Chondrocyte (in vitro differentiated cells): ENCODE results near the gene CAPRIN1. TPM values are rescaled to one million over a fixed set of nuclear protein-coding genes. Genes with fewer than 3 reads are reported as not detected.
"Not testable (repeated sequence)": the region's sequence is repeated elsewhere in the genome, so short reads cannot be mapped to it uniquely, and the experiment has no call there.

Experiments
- DNase-seq: peaks from one replicate; pipeline ENCODE4 v3.0.0; 2021; ENCODE audit warnings: mixed read lengths, low spot score
- H3K27ac Mint-ChIP-seq: one replicate; pipeline ENCODE4 v1.8.0; 2021; ENCODE audit warnings: mild to moderate bottlenecking, moderate library complexity, mixed read lengths; ENCODE audit not compliant: unreplicated experiment
- H3K27me3 Mint-ChIP-seq: 2 replicates; pipeline ENCODE4 v1.8.0; 2021; ENCODE audit warnings: low read depth, mixed read lengths
- H3K36me3 Mint-ChIP-seq: 2 replicates; pipeline ENCODE4 v1.8.0; 2021; ENCODE audit warnings: low read depth, mixed read lengths
- H3K4me1 Mint-ChIP-seq: 2 replicates; pipeline ENCODE4 v1.8.0; 2021; ENCODE audit warnings: low read depth, mild to moderate bottlenecking, mixed read lengths
- H3K4me3 Mint-ChIP-seq: one replicate; pipeline ENCODE4 v1.8.0; 2021; ENCODE audit warnings: mild to moderate bottlenecking, moderate library complexity, mixed read lengths; ENCODE audit not compliant: unreplicated experiment
- H3K9me3 Mint-ChIP-seq: 2 replicates; pipeline ENCODE4 v1.8.0; 2021; ENCODE audit warnings: low read depth, mixed read lengths
- total RNA-seq: library from RNA; stranded (reverse); gene quantifications from 3 replicates; pipeline ENCODE4 v1.2.1, GENCODE V29; 2021
- TF ChIP-seq, protein P1 (sequence below): fragments of 200-600 bp; sonication (generic); IDR thresholded peaks from 2 replicates; pipeline ENCODE4 v1.5.0; 2021; ENCODE audit warnings: antibody characterized with exemption, mild to moderate bottlenecking, moderate library complexity

The CAPRIN1 gene
- total RNA-seq, 1 donor from 2014 or later, result 197 TPM

DNA sequence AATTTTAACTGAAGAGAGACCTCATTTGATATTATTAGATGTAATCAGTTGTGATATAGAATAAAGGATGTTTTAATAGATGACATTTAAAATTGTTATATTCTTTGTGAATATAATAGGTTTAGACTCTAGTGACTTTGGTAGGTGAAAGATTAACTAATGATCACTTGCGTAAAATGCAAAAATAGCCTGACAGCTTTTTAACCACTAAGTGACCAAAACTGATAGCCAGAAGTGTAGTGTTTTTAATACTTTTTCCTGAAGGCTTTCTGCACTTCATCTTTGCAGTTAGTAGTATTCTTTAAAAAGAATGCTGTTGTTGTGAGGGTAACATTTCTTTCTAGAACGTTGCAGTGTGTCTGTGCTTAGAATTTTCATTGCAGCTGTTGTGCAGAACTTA, 5.1 kb downstream of the CAPRIN1 start:
- no peak overlapping the region for H3K27ac Mint-ChIP-seq
- TF ChIP-seq, protein P1, sequence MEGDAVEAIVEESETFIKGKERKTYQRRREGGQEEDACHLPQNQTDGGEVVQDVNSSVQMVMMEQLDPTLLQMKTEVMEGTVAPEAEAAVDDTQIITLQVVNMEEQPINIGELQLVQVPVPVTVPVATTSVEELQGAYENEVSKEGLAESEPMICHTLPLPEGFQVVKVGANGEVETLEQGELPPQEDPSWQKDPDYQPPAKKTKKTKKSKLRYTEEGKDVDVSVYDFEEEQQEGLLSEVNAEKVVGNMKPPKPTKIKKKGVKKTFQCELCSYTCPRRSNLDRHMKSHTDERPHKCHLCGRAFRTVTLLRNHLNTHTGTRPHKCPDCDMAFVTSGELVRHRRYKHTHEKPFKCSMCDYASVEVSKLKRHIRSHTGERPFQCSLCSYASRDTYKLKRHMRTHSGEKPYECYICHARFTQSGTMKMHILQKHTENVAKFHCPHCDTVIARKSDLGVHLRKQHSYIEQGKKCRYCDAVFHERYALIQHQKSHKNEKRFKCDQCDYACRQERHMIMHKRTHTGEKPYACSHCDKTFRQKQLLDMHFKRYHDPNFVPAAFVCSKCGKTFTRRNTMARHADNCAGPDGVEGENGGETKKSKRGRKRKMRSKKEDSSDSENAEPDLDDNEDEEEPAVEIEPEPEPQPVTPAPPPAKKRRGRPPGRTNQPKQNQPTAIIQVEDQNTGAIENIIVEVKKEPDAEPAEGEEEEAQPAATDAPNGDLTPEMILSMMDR, result no peak
- H3K36me3 Mint-ChIP-seq, result peaks cover 11% of the 10 kb centered on the region
- peaks cover 55% of the 10 kb centered on the region for H3K4me1 Mint-ChIP-seq
- H3K9me3 Mint-ChIP-seq, result no peaks in the 10 kb centered on the region
- H3K27me3 Mint-ChIP-seq, result no peaks in the 10 kb centered on the region
- H3K4me3 Mint-ChIP-seq, result no peak overlapping the region
- no peak for DNase-seq

DNA sequence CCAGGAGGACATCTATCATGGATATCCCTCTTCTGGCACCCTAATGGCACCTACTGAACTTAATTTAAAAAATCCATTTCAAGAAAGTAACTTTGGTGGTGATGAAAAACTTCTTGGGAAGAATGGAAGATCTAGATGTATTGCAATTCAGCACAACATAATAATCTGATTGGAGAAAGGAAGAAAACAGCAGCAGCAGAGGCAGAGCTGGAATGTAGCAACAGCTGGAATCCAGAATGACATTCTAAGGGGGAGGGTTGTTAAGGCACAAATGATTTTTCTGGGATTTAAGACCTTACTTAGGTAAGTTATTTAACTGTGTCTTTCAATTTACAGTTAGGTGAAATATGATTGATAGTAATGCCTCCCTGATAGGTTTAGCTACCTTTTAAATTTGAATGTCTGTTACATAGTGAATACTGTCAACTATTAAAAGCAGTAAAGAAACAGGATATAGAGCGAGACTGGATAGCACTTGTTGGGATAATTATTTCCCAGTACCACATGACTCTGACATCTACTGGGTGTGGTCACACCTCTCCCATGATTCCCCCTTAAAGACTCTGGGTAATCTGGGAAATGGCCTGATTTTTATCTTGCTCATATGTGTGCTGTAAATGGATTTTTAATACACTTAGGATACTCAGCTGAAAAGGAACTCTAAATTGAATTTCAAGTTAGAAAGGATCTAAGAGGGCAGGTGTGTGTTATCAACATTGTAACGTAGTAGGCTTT, 11.7 kb downstream of the CAPRIN1 start:
- Mint-ChIP-seq H3K27me3 (no peaks in the 10 kb centered on the region), H3K36me3 (peaks cover 13% of the 10 kb centered on the region), H3K27ac (peak overlapping the region; percentile 33), H3K4me3 (no peak overlapping the region), H3K9me3 (no peaks in the 10 kb centered on the region), H3K4me1 (peaks cover 53% of the 10 kb centered on the region)
- no peak for DNase-seq
- TF ChIP-seq, protein P1, result no peak

DNA sequence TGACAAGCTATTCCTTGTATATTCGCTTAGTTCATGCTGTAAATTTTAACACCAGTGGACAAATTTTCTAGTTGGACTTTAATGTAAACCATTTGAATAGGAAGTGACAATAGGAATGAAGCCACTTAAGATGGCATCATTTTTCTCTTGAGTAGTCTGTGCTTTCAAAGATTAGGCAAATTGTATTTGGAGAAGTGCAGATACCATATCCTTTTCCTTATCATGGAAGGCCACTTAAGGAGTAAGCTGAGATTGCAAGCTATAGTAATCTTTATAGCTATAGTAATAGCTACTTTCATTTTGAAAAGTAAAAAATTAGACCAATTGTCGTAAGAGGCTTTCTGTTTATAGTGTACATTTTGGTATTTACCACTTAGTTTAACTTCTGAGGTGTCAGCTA, 12.8 kb downstream of the CAPRIN1 start:
- H3K27me3 Mint-ChIP-seq, result no peaks in the 10 kb centered on the region
- H3K4me3 Mint-ChIP-seq, result no peak overlapping the region
- peak overlapping the region; percentile 43 for H3K27ac Mint-ChIP-seq
- peaks cover 11% of the 10 kb centered on the region for H3K36me3 Mint-ChIP-seq
- DNase-seq, result no peak
- H3K9me3 Mint-ChIP-seq, result no peaks in the 10 kb centered on the region
- TF ChIP-seq, protein P1, result no peak
- peaks cover 49% of the 10 kb centered on the region for H3K4me1 Mint-ChIP-seq

DNA sequence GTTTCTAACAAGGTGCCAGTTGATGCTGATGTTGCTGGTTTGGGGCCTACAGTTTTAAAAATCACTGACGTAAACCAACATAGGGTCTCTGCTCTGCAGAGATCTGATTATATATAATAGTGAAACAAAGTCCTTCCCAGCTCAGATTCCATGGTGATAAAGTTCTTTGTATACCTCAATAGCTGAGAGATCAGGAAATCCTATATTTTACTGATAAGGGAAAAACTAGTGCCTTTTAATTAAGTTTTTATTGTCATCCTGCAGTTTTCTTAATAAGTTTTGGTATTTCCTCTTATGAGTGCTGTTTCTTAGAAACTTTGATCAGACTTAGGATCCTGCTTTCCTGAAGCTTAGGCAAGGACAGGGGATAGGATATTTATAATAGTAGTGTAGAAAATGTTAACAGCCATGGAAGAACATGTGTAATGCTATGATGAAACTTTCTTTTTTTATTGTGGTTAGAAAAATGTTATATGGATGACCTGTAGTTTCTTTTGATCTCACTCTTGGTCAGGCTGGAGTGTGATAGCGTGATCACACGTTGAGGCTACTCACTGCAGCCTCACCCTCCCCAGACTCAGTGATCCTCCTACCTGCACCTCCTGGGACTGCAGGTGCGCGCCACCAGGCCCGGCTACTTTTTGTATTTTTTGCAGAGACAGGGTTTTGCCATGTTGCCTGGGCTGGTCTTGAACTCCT, 14.1 kb downstream of the CAPRIN1 start:
- Mint-ChIP-seq H3K27ac (no peak overlapping the region), H3K4me3 (no peak overlapping the region), H3K36me3 (peaks cover 7% of the 10 kb centered on the region), H3K4me1 (peaks cover 52% of the 10 kb centered on the region), H3K27me3 (no peaks in the 10 kb centered on the region), H3K9me3 (no peaks in the 10 kb centered on the region)
- no peak for DNase-seq
- TF ChIP-seq, protein P1, result peak; percentile 23

DNA sequence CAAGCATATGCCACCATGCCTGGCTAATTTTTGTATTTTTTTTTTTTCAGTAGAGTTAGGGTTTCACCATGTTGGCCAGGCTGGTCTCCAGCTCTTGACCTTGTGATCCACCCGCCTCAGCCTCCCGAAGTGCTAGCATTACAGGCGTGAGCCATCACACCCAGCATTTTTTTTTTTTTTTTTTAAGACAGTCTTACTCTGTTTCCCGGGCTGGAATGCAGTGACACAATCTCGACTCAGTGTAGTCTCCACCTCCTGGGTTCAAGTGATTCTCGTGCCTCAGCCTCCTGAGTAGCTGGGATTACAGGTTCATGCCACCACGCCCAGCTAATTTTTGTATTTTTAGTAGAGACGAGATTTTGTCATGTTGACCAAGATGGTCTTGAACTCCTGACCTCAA, 15.2 kb downstream of the CAPRIN1 start:
- Mint-ChIP-seq H3K27ac (peak overlapping the region; percentile 12), H3K4me1 (peaks cover 54% of the 10 kb centered on the region)
- not testable (repeated sequence) for H3K4me3 Mint-ChIP-seq, DNase-seq, H3K27me3 Mint-ChIP-seq, H3K36me3 Mint-ChIP-seq, H3K9me3 Mint-ChIP-seq
